Astrocyte (in vitro differentiated cells and primary cell): ENCODE measurements around the gene ERC1.

ENCODE experiments used
- EZH2 ChIP-seq: IDR thresholded peaks from 2 replicates; pipeline ENCODE4 v1.6.1; 2012; ENCODE audit warnings: mild to moderate bottlenecking, low read length, inconsistent platforms; ENCODE audit not compliant: insufficient read depth
- TF ChIP-seq, protein P1 (sequence below): IDR thresholded peaks from 2 replicates; pipeline ENCODE4 v1.5.1; 2011; ENCODE audit warnings: low read depth, mild to moderate bottlenecking, inconsistent platforms, low read length, moderate library complexity; ENCODE audit not compliant: insufficient read depth

DNA sequence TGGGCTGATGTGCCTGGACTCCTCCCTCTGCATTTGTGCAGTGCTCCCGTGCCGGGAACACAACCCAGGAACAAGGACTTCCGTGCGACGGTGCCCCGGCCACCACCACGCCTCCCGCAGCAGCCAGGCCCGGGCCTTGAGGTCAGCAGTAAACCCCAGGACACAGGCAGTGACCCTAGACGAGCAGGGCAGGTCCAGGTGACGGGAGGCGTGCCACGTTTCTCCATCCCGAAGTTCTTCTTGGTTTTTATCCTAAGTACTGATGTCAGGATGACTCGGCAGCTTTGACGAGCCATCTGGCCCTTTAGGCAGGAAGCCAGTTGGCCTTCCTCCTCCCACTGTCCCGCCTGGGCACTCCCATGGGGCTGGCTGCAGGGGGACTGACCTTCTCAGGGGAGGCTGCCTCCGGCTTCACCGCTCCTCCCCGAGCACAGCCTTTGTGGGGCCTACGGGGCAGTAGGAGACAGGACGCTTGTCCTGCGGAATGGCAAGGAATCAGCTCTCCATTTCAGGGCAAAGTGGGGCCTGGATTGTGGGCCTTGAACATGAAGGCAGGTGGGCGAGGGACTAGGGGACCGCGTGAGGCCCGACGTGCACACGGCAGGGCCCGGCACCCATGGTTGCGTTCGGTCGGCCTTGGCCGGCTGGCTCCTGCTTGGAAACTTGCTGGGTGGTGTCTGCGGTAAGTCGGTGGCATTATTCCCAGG lies 509.2 kb downstream of the ERC1 start:
- TF ChIP-seq EZH2, result no peak
- TF ChIP-seq, protein P1, sequence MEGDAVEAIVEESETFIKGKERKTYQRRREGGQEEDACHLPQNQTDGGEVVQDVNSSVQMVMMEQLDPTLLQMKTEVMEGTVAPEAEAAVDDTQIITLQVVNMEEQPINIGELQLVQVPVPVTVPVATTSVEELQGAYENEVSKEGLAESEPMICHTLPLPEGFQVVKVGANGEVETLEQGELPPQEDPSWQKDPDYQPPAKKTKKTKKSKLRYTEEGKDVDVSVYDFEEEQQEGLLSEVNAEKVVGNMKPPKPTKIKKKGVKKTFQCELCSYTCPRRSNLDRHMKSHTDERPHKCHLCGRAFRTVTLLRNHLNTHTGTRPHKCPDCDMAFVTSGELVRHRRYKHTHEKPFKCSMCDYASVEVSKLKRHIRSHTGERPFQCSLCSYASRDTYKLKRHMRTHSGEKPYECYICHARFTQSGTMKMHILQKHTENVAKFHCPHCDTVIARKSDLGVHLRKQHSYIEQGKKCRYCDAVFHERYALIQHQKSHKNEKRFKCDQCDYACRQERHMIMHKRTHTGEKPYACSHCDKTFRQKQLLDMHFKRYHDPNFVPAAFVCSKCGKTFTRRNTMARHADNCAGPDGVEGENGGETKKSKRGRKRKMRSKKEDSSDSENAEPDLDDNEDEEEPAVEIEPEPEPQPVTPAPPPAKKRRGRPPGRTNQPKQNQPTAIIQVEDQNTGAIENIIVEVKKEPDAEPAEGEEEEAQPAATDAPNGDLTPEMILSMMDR, result no peak
